Omental fat pad (tissue), 4 donors: ENCODE results near the gene PCNX1. TPM values are rescaled to one million over a fixed set of nuclear protein-coding genes. Genes with fewer than 3 reads are reported as not detected.

Experiments
- ATAC-seq: fragments of 150-250 bp; one replicate; pipeline ENCODE4 v1.9.1; 2016; ENCODE audit warnings: mild to moderate bottlenecking, moderate library complexity; ENCODE audit not compliant: low FRiP score
- DNase-seq: peaks from one replicate; pipeline ENCODE4 v3.0.0-alpha.2; 2019; ENCODE audit warnings: low spot score
- total RNA-seq, 4 donors: library from RNA; depleted of rRNA; stranded (reverse); fragments of >200 nt; gene quantifications; one replicate each; pipeline ENCODE4 v1.1.0, GENCODE V29; 2016
- TF ChIP-seq, protein P1 (sequence below), 3 donors: fragments of 450-650 bp; IDR thresholded peaks; one replicate each; pipeline ENCODE4 v1.5.1; 2016 to 2017; ENCODE audit warnings: antibody characterized with exemption in 3 of 3, mild to moderate bottlenecking in 3 of 3, moderate library complexity in 2 of 3

PCNX1 gene
- total RNA-seq, 4 donors from 2014 or later, result 56.9 to 98.1 (median 83.3) TPM

- DNase-seq (no peak), ATAC-seq (no peak)
- TF ChIP-seq, protein P1, sequence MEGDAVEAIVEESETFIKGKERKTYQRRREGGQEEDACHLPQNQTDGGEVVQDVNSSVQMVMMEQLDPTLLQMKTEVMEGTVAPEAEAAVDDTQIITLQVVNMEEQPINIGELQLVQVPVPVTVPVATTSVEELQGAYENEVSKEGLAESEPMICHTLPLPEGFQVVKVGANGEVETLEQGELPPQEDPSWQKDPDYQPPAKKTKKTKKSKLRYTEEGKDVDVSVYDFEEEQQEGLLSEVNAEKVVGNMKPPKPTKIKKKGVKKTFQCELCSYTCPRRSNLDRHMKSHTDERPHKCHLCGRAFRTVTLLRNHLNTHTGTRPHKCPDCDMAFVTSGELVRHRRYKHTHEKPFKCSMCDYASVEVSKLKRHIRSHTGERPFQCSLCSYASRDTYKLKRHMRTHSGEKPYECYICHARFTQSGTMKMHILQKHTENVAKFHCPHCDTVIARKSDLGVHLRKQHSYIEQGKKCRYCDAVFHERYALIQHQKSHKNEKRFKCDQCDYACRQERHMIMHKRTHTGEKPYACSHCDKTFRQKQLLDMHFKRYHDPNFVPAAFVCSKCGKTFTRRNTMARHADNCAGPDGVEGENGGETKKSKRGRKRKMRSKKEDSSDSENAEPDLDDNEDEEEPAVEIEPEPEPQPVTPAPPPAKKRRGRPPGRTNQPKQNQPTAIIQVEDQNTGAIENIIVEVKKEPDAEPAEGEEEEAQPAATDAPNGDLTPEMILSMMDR (IDR thresholded peaks at IDR 0.05), result no peak
These were observed 36.6 kb downstream of the PCNX1 start for GRCh38 chr14:70943838-70944237.

DNA sequence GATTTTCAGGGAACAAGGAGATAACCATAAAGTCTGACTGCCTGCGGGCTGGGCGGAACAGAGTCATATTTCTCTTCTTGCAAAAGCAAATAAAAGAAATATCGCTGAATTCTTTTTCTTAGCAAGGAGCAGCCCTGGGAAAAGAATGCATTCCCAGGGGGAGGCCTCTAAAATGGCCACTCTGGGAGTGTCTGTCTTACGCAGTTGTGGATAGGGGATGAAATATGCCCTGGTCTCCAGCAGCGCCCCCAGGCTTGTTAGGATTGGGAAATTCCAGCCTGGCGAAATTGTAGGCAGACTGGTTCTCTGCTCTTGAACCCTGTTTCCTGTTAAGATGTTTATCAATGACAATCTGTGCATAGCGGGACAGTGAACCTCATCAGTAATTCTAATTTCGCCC, 40.5 kb downstream of the PCNX1 start:
- TF ChIP-seq, protein P1 (IDR thresholded peaks at IDR 0.05), result no peak
- ATAC-seq, result no peak
- no peak for DNase-seq

DNA sequence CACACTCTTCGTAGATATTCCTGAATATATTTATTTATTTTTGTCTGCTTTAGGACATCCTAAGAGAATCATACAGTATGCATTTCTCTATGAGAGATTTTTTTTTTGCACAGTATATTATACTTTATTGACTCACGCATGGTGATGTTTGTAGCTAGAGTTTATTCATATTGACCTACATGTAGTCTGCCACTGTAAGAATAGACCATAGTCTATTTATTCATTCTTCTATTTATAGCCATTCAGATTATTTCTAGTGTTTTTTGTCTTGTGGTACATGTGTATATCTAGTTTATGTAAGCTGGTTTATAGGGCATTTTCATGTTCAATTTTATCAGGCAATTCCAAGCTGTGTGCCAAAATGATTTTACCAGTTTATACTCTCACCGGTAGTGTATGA, 45.2 kb downstream of the PCNX1 start:
- TF ChIP-seq, protein P1 (IDR thresholded peaks at IDR 0.05), result no peak
- no peak for ATAC-seq
- DNase-seq, result no peak

DNA sequence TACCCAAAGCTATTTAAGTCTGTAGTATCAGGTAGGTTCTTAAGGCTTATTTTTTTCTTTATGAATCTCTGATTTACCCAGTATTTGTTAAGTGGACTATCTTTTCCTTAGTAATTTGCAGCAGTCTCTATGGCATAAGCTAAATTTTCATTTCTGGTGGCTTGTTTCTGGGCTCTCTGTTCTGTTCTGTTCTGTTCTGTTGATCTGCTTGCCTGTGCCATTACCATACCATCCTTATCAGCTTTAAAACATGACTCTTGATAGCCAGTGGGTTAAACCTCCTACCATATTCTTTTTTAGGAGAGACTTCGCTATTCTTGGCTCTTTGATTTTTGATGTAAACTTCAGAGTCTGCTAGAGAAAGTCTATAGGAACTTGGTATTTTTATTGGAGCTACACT, 46.8 kb downstream of the PCNX1 start:
- DNase-seq (no peak), ATAC-seq (no peak)
- TF ChIP-seq, protein P1 (IDR thresholded peaks at IDR 0.05), result no peak

- DNase-seq (no peak), ATAC-seq (no peak)
- TF ChIP-seq, protein P1 (IDR thresholded peaks at IDR 0.05), result no peak
These were observed 48.6 kb downstream of the PCNX1 start for GRCh38 chr14:70955543-70956480.

- TF ChIP-seq, protein P1 (IDR thresholded peaks at IDR 0.05), result no peak
- ATAC-seq (no peak), DNase-seq (no peak)
These were observed 49.3 kb downstream of the PCNX1 start for GRCh38 chr14:70956511-70956910.

- no peak for DNase-seq
- TF ChIP-seq, protein P1 (IDR thresholded peaks at IDR 0.05), result no peak
- ATAC-seq, result no peak
These were observed 50.5 kb downstream of the PCNX1 start for GRCh38 chr14:70957710-70958109.
